ENCODE results near the gene ITGA4.

DNA sequence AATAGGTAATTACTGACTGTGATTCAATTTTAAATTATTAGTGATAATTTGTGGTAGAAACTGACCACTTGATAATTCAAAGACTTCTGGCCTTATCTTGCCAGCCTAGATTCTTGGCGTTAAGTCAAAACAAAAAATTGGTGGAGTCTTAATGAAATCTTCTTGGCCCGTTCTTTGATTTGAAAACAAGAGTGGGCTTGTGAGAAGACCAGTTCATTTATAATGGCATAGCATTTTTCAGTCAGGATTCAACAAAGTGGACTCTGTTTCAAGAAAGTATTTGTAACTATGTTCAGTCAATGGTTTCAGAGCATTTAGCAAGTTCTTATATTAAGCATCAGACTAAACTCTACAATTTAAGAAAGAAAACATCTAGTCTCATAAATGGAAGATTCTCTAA is 26.0 kb downstream of the ITGA4 start:
- TF ChIP-seq, protein P1, sequence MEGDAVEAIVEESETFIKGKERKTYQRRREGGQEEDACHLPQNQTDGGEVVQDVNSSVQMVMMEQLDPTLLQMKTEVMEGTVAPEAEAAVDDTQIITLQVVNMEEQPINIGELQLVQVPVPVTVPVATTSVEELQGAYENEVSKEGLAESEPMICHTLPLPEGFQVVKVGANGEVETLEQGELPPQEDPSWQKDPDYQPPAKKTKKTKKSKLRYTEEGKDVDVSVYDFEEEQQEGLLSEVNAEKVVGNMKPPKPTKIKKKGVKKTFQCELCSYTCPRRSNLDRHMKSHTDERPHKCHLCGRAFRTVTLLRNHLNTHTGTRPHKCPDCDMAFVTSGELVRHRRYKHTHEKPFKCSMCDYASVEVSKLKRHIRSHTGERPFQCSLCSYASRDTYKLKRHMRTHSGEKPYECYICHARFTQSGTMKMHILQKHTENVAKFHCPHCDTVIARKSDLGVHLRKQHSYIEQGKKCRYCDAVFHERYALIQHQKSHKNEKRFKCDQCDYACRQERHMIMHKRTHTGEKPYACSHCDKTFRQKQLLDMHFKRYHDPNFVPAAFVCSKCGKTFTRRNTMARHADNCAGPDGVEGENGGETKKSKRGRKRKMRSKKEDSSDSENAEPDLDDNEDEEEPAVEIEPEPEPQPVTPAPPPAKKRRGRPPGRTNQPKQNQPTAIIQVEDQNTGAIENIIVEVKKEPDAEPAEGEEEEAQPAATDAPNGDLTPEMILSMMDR (IDR thresholded peaks at IDR 0.05): no peak
- no peak for TF ChIP-seq SREBF2 (IDR thresholded peaks at IDR 0.05)
- no peak for TF ChIP-seq POLR2A (IDR thresholded peaks at IDR 0.05; ENCODE audit: low read length)
- TF ChIP-seq HOXA7 (CRISPR knock-in tag; IDR thresholded peaks at IDR 0.05): no peak
- TF ChIP-seq RFX5 (IDR thresholded peaks at IDR 0.05): no peak
- TF ChIP-seq JUN (IDR thresholded peaks at IDR 0.05): no peak
- TF ChIP-seq NR3C1 (IDR thresholded peaks at IDR 0.05): no peak
- TF ChIP-seq CBX8 (IDR thresholded peaks at IDR 0.05): no peak

Measured in A549 (cell line).